Fibroblast of skin of left biceps (primary cell): Measurements from ENCODE around the gene HOXA2.

Source experiments
- DNase-seq, 2 experiments: peaks; one replicate each; pipeline ENCODE4 v3.0.0-alpha.2; 2013; ENCODE audit warnings: low read depth in 2 of 2

Gene HOXA2

GRCh38 chr7:27111751-27112277 lies 9.3 kb upstream of the HOXA2 start:
- DNase-seq, result no peak

DNA sequence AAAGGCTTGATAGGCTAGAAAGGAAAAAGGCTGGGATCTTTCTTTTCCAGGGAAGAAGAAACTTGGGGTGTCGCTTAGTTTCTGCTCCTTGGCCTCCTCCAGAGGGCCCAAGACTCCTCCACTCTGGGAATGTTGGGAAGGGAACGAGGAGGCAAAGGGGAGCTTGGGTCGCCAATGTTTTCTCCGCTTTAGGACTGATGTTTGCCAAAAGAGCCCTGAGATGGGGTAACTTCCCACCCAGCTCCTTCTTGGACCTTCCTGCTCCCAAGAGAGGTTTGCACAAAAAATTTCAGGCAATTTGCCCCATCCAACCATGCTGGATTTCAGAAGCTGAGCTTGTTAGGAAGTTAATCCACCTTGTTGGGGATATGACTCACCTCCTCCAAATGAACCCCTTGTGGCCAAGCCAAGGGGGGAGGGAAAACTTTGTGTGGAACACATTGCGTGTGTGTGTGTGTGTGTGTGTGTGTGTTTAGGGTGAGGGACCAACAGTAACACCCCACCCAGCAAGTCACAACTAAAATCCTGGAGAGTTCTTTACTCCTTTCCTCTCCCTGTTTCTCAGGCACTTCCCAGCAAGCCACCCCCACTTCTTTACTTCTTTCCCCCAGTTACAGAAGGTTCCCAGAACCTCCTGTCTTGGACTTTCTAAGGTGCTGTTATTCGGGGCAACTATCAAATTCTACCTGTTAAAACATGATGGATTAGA lies 8.7 kb upstream of the HOXA2 start:
- DNase-seq, result no peak

GRCh38 chr7:27110186-27111031 lies 7.9 kb upstream of the HOXA2 start:
- no peak for DNase-seq

GRCh38 chr7:27109466-27110185 lies 7.1 kb upstream of the HOXA2 start:
- no peak for DNase-seq

DNA sequence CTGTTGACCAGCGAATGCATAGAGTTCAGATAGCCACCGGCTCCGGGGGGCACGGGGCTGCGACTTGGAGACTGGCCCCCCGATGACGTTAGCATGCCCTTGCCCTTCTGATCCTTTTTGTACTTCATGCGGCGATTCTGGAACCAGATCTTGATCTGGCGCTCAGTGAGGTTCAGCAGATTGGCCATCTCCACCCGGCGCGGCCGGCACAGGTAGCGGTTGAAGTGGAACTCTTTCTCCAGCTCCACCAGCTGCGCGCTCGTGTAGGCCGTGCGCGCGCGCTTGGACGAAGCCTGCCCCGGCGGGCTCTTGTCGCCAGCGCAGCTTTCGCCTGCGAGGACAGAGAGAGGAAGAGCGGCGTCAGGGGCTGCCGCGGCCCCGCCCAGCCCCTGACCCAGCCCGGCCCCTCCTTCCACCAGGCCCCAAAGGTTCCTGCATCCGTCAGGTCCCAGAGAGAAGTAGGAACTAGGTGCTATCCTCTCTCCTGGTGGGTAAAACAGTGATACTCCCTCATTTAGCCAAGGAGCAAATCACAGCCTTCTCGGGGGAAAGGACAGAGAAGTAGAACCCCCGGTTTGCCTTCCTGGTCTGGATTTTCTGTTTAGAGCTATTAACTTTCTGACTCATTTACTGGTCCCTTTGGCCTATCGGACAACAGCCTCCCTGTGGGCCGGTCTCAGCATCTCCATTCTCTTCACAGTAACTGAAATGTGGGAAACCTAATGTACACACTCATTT lies 6.1 kb upstream of the HOXA2 start:
- DNase-seq, result no peak

DNA sequence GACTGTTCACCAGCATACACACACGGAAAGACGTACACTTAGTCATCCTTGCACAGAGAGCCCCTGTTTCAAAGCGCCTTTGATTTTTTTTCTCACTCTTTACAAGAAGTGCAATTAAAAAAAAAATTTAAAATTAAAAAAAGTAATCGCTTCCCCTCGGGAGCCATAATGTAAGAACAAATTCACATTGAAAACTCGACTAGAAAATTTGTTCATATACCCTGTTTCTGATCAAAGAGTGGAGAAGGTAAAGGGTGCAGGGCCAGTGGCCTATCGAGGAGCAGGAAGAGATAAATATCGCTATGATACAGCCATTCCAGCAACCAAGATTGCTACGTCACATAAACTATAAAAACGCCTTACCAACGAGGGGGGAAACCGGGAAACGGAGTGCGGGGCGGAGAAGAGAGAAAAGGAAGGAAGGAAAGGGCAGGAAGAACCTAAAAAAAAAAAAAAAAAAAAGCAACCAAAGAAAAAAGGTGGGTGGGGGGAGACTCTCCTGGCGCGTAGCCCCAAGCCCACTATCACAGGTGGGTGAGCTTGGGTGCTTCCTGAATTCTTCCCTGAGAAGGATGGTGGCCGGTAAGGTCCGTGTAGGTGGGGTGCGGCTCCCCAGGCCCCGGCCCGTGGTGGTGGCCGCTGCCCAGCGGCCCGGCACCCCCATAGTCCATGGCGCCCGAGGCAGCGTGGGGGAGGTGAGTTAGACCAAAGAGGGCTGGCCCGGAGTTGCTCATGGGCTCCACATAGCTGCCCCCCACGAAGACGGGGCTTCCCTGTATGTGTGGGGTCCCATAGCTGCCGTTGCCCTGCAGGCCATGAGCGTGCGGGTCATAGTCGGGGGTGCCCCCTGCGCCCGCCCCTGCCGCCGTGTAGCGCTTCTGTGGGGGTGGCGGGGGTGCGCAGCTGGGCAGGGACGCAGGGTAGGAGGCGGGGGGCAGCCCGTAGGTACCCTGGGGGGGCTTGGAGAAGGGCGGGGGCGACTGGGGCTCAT lies 5.2 kb upstream of the HOXA2 start:
- no peak for DNase-seq

DNA sequence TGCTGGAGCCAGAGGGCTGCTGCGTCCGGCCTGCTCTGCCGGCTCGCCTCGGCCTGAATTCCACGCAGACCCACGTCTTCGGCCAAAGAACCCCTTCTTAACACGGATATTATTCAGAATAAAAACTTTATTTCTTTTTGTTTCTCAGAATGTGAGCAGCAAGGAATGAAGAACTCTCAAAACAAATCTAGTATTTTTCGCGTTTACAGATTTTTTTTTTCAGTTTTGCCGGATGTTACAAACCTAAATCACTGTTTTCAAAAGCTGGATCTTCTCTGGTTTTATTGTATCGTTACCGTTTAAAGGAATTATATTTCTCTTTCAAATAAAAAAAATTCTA lies 4.4 kb upstream of the HOXA2 start:
- no peak for DNase-seq

DNA sequence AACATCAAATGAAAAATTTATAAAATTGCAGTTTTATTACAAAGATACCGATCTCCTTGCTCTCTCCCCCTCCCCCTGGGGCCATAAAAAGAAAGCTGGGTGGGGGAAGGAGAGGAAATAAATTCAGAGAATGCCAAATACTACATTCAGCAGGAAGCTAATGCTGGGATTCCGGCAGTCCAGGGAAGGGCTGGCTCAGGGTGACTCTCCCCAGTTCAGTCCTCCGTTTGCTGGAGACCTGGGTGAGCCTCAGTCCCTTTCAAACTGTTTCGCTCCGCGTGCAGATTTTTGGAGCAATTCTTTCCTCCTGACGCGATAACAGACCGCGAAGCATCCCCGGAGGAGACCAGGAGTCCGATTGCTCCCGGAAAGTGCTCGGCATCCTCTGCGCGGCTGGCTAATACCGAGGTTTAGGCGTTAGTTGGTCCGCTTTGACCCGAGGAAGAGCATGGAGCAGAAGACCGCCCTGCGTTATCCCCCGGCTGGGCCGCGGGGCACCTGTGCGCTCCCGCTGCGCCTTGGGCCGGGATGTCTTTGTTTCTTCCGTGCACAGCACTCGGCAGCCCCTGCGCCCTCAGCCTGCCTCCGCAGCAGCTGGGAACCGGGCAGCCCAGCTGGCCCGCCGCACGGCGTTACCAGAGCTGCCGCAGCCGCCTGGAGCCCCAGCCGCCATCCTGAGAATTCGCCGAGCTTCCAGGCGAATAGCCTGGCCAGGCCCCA lies 3.9 kb upstream of the HOXA2 start:
- DNase-seq, result no peak

- DNase-seq, result no peak
Measured at GRCh38 chr7:27105301-27106031, 3.0 kb upstream of the HOXA2 start.

- DNase-seq, result no peak
Measured at GRCh38 chr7:27104341-27105058, 2.0 kb upstream of the HOXA2 start.

GRCh38 chr7:27103489-27104226 lies 1.2 kb upstream of the HOXA2 start:
- DNase-seq, result no peak

GRCh38 chr7:27101957-27102580 lies 414 bp downstream of the HOXA2 start:
- no peak for DNase-seq

DNA sequence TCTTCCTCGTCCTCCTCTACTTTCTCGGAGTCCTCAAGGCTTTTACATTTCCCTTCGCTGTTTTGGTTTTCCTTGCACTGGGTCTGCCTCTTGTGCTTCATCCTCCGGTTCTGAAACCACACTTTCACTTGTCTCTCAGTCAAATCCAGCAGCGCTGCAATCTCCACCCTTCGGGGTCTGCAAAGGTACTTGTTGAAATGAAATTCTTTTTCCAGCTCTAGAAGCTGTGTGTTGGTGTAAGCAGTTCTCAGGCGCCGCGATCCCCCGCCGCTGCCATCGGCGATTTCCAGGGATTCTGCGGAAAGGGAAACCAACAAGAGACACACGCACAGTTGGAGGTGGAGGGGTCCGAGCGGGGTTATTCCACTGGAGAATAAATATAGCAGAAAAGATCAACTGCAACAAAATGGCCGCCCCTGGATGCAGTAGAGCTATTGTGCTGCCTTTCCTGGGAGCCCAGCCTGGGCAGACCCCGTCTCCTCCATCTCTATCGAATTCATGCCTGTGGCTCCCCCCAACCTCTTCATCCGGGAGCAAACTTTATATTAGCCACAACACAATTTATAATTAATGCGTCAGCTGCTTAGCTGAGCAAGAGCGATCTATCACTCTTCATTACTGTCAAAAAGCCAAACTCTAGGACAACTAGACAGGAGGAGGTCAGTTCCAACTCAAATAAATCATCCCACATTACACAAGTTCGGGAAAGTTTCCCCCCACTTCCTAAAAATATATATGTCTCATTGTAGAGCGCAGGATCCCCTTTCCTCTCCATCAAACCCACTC lies 1.1 kb downstream of the HOXA2 start:
- DNase-seq, result no peak

DNA sequence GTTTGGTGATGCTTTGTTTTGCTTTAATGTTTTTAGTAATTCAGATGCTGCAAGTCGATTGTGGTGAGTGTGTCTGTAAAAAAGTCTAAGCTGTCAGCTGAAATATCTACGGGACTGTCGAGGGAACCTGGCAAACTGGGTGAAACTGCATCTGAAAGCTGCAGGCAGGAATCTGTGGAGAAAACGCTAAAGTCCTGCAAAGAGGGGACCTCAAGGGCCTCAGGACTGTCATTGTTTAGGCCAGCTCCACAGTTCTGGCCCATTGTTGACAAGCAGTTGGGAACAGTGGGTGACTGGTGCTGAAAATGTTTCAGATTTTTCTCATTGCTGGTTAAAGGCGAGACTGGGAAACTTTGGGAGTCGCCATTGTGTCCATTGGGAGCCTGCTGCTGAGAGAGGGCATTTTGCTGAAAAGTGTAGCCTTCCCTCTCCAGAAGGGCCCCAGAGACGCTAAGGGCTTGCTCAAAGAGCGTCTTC lies 1.8 kb downstream of the HOXA2 start:
- no peak for DNase-seq

- DNase-seq, result no peak
Measured at GRCh38 chr7:27099453-27100370, 2.8 kb downstream of the HOXA2 start.
